NCI-H526 (cell line): ENCODE measurements around the gene CNPY2.
"Not testable (repeated sequence)": the region's sequence is repeated elsewhere in the genome, so short reads cannot be mapped to it uniquely, and the experiment has no call there.

Source experiments
- DNase-seq, 2 experiments: peaks; one replicate each; lab custom pipeline; 2025; lab: John Stamatoyannopoulos, UW

The CNPY2 gene

DNA sequence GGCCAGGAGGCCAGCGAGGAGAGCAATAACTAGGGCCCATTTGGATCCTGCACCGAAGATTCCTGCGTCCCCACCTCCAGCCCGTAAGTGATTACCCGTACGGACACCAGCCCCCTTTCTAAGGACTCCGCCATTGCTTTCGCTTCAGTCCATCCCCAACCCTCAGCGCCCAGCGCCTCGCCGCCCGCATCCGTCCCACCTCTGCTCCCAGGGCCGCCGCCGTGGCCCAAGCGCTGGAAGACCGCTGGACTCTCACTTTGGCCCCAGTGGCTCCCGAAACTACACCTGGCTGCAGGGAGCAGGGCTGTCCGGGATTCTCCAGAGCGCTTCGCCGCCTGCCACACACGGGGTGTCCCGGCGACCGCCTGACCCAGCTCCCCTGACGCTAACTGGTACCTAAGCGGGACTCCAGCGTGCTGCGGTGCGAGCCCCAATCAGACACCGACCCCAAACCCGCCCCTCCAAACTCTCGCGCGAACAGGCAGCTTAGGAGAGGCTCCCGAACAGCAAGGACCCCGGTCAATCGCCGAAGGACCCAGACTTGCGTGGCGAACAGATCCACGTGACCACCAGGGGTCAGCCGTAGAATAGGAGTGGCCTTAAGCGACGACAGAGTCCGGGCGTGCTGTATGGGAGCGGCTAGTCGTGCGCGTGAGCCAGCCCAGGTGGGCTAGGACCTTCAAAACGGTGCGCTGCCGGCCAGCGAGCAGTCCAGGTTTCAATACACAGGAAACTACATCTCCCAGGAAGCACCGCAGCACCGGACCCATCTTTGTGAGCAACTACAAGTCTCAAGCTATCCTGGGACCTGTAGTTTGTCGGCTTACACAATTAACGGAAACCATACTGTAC, at the start of gene CNPY2:
Gene CNPY2, minus strand, starts transcription at position 367 of the 852 bp plus-strand sequence. CDS start 771 bp downstream, outside the sequence.
- DNase-seq = peak; percentile 96 to 98

DNA sequence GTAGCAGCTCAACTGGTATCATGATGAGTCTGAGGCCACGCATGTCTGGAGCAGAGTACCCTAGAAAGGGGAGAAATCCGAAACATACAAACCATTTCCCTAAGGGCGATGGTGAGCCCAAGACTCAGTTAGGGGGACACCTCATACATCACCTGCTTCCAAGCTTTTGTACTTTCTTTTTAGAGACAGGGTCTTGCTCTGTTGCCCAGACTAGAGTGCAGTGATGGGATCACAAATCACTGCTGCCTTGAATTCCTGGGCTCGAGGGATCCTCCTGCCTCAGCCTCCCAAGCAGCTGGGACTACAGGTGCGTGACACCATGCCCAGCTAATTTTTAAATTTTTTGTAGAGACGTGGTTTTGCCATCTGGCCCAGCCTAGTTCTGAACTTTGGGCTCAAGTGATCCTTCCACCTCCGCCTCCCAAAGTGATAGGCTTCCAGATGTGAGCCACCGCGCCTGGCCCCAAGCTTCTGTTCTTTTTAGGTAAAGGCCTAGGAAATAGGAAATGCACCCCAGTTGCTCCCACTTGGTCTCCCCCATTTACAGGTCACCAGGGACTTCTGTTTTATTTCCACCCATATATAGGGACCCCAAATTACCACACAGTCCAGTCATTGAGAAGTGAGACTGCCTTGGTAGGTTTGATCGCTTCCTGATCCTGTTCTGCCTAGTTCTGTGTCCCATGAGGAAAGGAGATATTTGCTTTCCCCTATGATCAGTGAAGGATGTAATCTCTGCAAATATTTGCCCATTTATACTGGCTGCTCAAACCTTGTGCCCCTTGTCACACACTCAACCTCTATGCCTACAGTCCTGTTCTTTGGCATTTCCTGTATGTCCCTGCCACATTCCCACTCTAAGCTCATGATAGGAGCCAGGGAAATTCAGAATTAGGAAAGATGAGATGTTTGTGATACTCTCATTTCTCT, 46.6 kb upstream of the CNPY2 start, which contains the start of gene APOF:
Gene APOF, minus strand, starts transcription at position 728 of the 930 bp plus-strand sequence. Its CDS starts 112 bp downstream, at position 616.
- DNase-seq = peak in 1 of 2 experiments; percentile 26

DNA sequence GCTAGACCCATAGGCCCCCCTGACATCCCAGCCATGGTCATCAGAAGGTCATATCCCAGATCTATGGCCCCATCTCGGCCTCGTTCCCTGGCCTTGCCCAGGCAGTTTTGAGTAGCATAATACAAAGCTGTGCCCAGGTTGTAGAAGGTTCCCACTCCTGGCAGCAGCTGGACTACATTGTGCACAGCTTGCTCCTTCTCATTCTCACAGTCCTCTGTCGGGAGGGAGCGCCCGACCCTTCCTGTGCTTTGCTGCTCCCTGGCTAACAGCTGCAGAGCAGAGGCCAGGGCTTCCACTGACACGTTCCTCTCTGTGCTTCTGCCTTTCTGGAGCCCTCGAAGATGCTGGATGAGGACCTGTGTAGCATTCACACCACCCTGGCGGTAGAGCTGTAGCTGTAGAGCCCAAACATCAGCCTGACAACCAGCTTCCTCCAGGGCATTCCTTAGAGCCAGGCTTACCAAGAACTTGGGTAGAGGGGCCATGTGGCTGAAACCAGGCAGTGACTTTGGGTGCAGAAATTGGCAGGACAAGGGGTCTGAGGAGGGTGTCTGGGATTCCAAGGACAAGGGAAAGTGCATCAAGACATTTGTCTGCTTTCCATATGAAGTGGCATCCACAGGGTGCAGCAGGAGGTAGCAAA, 45.8 kb upstream of the CNPY2 start:
- DNase-seq = no peak

DNA sequence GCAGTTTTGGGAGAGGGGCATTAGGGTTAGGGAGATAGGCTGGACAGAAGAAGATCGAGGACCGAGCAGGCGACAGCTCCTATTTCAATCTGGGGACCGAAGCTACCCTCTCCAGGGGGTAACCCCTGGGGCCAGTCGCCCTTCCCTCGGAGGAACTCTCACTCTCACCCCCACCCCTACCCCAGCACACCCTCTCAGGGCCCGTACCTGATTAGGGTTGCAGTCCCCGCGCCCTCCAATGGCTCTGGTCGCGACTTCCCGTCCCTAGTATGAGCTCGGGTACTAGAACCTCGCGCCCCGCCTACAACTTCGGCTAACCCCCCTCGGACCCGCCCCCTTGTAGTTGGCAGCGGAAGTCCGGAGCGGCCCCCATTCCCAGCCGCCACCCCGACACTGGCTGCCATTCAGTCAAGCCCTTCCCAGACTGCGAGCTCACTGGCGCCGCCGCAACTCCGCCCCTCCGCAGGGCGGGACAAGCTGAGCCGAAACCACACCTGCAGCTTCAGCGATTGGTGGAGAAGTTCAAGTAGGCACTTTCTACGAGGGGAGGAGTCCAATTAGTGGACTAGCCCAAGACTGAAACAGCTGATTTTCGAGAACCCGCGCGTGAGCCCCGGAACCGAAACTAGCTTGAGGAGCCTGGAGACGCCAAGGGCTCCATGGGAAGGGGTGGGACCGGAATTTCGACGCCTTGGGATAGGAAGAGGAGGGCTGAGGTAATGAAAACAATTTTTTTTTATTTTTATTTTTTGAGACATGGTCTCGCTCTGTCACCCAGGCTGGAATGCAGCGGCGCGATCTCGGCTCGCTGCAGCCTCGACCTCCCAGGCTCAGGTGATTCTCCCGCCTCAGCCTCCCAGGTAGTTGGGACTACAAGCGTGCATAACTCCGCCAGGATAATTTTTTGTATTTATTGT, 44.3 kb upstream of the CNPY2 start, which contains the start of gene STAT2:
Gene STAT2, minus strand, starts transcription at position 257 of the 917 bp plus-strand sequence. CDS start 3,536 bp downstream, outside the sequence.
- DNase-seq = peak; percentile 98

DNA sequence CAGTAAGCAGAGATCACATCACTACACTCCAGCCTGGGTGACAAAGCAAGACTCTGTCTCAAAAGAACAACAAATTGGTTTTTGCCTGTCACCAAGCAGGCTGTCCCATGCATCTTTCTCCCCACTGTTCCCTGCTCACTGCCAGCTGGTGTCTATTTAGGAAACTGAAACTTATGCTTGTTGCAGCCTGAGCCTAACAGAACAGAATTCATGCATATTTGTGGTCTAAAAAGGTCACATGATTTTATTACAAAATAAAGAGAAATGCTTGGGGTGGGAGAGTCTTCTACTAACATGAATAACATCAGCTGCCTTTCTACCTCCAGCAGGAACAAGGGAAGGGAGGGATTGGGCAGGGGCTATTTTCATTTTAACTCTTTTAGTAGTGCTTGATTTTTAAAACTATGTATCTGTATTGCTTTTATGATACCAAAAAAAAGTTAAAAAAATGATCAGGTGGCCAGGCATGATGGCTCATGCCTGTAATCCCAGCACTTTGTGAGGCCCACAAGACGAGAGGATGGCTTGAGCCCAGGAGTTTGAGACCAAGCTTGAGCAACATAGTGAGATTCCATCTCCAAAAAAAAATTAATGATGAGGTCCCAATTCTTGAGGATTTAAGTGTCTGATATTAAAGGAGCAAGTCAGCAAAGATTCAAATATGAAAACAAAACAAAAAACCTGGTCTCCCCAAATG, 43.2 kb upstream of the CNPY2 start:
- DNase-seq = no peak

DNA sequence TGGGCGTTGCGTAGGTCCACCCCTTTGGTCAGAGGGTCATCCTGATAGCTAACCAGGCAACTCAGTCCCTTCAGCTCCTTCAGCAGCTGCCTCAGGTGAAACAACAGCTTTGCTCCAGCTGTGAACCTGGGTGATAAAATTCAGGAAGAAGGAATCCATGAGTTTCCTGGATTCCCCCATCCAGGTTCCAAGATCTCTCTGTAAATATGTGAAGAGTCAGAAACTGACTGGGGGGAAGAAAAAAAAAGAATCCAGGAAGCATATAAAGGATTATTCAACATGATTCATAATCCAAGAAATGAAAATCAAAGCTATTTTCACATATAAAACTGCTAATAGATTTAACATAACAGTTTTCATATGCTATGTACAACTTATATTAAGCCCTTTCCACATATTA, 35.5 kb upstream of the CNPY2 start:
- DNase-seq = no peak

DNA sequence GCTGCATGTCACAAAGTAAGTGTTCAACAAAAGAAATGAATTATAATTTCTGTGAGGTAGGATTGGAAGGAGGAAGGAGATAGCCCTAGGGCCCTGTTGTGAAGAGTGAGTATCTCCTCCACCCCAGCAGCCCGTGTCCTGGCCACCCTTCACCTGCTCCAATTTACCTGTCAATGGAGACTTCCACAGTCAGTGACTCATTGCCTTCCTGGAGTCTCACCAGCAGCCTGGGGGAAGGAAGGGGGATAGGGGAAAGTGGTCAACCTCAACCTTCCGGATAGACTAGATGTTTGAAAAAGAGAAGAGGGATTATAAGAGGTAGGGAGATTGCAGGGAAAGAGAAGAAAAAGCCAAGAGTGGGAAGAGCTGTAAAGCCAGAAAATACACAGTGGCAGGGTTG, 34.9 kb upstream of the CNPY2 start:
- DNase-seq = no peak

DNA sequence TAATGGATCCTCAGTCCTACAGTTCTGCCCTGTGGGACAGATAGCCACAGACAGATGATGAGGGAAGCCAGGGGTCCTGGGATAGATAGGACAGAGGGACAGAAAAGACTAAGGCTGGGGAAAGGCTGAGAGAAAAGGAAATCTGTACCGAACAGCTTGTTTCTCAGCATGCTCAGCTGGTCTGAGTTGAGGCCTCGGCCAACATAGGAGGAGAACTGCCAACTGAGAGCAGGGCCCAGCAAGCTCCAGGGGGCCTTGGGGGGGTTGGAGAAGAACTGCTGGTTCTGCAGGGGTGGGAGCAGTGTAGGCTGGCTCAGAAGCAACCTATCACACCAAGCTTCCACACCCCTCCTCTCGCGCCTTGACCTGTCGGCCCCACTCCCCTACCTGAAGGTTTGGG, 33.0 kb upstream of the CNPY2 start:
- DNase-seq = no peak

DNA sequence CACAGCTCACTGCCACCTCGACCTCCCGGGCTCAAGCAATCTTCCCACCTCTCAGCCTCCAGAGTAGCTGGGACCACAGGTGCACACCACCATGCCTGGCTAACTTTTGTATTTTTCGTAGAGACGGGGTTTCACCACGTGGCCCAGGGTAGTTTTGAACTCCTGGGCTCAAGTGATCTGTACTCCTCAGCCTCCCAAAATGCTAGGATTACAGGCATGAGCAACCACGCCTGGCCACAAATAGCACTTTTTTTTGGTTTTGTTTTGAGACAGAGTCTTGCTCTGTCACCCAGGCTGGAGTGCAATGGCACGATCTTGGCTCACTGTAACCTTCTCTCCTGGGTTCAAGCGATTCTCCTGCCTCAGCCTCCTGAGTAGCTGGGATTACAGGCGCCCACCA, 31.5 kb upstream of the CNPY2 start:
- DNase-seq = not testable (repeated sequence)

DNA sequence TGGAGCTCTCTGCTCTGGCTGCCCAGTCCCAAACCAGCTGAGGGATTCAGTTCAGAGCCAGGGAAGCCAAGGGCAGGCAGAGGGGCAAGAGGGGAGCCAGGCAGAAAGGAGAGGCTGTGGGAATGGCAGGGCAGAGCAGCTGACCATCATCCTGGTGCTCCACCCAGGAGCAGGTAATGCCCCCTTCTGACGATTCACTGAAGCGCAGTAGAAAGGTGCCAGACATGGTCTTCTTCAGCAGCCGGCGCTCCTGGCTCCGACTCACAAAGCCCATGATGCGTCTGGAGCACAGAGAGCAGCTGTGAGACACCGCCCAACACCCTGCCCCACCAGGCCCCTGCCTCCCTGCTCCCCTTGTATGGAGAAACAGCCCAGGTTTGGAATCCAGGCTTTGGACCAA, 30.9 kb upstream of the CNPY2 start:
- DNase-seq = no peak

DNA sequence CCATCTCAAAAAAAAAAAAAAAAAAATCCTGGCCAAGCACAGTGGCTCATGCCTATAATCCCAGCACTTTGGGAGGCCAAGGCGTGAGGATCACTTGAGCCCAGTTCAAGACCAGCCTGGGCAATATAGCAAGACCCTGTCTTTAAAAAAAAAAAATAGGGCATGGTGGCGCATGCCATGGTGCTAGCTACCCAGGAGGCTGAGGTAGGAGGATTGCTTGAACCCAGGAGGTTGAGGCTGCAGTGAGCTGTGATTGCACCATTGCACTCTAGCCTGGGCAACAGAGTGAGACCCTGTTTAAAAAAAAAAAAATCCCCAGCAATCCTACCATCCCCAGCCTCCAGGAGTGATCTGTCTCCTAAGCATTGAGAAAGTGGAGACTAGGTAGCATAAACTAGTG, 26.5 kb upstream of the CNPY2 start:
- not testable (repeated sequence) for DNase-seq

DNA sequence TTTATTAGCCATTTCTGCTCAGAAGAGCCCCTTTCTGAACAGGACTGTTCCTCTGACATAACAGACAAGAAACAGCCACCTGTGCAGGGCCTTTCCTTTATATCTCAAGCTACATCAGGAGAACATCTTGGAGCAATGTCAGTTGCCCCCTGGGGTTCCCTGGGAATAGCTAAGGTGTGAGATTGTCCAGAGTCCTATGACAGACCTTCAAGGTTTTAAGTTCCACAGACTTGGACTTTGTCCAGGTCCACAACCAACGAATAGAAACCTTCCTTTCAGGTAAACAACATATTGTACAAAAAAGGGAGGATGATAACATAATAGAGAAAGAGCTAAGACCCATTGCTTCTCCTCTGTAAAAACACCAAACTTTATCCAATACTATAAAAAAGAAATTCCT, 25.8 kb upstream of the CNPY2 start:
- DNase-seq = no peak

DNA sequence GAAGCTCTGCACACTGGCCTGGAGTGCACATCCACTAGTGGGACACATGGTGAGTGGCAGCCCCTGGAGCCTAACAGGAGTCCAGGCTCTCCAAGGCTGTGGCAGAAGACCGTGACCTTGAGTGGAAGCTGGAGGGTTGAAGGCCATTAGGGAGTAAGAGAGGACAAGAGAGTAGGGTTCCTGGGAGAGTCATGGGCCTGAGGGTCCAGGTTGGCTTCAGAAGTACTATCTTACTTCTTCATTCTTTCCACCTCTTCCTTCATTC, 23.3 kb upstream of the CNPY2 start:
- no peak for DNase-seq

DNA sequence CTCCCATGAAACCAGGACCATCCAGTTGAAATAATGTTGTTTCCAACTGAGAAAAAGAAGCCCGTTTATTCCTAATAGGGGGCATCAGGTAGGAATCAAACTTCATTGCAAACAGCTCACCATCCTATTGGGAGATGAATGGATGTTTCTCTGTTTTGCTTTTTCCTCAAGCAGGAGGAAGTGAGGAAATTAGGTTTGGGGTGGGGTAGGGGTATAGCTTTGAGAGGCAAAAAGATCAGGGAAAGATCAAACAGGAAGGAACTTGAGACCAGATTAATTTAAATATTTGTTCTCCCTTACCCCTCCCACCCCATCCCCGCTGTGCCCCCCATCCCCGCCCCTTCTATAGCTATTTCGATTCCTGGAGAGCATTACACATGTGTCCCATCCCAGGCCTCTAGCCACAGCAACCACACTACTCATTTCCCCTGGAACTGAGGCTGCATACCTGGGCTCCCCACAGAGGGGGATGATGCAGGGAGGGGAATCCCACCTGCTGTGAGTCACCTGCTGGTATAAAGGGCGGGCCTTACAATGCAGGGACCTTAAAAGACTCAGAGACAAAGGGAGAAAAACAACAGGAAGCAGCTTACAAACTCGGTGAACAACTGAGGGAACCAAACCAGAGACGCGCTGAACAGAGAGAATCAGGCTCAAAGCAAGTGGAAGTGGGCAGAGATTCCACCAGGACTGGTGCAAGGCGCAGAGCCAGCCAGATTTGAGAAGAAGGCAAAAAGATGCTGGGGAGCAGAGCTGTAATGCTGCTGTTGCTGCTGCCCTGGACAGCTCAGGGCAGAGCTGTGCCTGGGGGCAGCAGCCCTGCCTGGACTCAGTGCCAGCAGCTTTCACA, 22.7 kb upstream of the CNPY2 start, which contains the start of gene IL23A:
Gene IL23A, plus strand, starts transcription at position 577 of the 850 bp plus-strand sequence. Its CDS starts 161 bp downstream, at position 738.
- DNase-seq = no peak

DNA sequence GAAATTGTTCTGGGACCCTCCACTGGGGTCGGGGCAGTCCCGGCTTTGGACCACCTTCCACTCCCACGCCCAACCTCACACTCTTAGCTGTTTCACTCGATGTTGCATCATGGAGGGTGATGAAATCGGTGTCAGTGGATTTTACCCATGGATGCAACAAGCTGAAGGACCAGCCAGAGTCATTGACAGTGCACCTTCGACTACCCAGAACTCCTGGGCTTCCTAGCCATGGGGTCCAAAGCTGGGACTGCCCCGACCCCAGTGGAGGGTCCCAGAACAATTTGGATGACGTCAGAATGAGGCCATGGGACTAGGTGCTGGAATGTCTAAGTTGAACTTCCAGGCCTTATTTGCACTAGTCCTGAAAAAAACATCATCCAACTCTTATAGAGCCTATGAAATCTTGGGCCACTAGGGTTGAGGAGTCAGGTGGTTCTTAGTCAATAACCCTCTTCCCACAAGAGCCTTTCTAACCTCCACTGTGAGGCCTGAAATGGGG, 22.0 kb upstream of the CNPY2 start:
- no peak for DNase-seq

DNA sequence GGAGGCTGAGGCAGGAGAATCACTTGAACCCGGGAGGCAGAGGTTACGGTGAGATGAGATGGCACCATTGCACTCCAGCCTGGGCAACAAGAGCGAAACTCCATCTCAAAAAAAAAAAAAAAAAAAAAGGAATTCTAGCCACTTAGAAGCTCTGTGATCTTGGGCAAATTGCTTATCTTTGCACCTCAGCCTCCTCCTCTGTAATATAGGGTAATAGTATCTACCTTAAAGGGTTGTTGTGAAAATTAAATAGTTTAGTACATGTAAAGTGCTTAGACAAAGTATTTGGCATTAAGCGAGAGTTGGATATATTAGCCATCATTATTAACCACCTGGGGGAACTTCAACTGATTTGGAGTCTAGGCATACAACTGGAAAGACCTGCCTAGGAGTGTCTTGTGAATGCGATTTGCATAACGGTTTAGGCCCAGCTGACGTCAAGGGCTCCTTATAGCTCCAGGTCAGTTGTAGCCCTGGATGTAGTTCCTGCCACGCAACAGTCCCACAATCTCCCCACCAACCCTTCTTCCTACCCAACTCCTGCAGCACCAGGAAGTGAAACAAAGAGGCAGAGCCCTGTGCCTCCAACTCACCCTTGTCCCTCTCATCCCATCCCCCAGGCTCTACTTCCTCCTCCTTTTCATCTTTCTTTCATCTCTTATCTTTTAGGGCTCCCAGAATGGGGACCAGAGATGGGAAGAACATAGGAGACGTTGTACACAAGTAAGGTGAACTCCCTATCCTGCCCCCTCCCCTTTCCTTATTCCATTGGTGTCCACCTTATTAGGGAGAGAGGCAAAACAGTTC, 20.8 kb upstream of the CNPY2 start:
- DNase-seq = peak; percentile 32 to 50

DNA sequence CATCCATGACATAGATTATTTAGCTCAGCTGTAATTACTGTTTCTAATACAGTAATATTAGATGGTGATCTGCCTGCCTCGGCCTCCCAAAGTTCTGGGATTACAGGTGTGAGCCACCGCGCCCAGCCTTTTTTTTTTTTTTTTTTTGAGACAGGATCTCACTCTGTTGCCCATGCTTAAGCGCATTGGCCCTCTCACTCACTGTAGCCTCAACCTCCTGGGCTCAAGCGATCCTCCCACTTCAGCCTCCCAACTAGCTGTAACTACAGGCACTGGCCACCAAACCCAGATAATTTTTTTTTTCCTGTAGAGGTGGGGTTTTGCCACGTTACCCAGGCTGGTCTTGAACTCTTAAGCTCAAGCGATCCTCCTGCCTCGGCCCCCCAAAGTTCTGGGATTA, 19.7 kb upstream of the CNPY2 start:
- DNase-seq = not testable (repeated sequence)

DNA sequence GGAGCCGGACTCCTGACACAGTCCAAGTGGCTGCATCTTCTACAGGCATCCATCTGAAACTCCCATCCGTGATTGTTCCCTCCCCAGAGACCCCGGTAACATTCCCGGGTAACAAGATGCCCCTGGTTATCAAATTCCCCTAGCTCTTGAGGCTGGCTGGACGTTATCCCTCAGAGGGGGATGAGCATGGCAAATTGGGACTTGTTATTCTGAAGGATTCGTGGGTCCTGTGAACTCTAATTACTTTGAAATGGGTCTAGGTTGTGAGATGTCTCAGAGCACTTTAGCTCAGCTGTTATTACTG, 18.7 kb upstream of the CNPY2 start:
- DNase-seq = no peak
